Keratinocyte (primary cell): ENCODE data around the gene SMCR8.

Source experiments
- EZH2 ChIP-seq: IDR thresholded peaks from one replicate; pipeline ENCODE4 v1.6.1; 2012; ENCODE audit warnings: inconsistent platforms, mild to moderate bottlenecking, low read length, moderate library complexity
- TF ChIP-seq, protein P1 (sequence below), 3 experiments: IDR thresholded peaks in 1 of 3; conservative IDR thresholded peaks in 1 of 3; optimal IDR thresholded peaks in 1 of 3; 2 replicates in 2 of 3; 3 replicates in 1 of 3; pipeline versions ENCODE3 to v1.5.1; 2011; ENCODE audit warnings: low read length in 3 of 3, mild to moderate bottlenecking in 3 of 3, moderate library complexity in 2 of 3, control low read depth in 1 of 3, inconsistent platforms in 1 of 3; ENCODE audit not compliant: insufficient read depth in 2 of 3; ENCODE audit errors: extremely low read depth in 1 of 3

DNA sequence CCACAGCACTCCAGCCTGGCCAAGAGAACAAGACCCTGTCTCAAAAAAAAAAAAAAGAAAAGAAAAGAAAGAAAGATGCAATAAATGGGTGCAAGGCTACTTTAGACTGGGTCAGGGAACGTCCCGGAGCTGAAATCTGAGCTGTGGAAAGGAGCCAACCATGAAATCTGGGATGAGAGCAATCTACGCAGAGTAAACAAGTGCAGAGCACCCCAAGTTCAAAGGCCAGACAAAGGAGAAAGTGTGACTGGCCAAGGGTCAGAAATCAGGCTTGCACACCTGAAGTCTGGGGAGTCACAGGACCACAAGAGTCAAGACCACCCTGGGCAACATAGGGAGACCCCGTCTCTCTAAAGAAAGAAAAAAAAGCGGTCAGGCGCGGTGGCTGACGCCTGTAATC lies 45.4 kb downstream of the SMCR8 start:
- TF ChIP-seq, protein P1, sequence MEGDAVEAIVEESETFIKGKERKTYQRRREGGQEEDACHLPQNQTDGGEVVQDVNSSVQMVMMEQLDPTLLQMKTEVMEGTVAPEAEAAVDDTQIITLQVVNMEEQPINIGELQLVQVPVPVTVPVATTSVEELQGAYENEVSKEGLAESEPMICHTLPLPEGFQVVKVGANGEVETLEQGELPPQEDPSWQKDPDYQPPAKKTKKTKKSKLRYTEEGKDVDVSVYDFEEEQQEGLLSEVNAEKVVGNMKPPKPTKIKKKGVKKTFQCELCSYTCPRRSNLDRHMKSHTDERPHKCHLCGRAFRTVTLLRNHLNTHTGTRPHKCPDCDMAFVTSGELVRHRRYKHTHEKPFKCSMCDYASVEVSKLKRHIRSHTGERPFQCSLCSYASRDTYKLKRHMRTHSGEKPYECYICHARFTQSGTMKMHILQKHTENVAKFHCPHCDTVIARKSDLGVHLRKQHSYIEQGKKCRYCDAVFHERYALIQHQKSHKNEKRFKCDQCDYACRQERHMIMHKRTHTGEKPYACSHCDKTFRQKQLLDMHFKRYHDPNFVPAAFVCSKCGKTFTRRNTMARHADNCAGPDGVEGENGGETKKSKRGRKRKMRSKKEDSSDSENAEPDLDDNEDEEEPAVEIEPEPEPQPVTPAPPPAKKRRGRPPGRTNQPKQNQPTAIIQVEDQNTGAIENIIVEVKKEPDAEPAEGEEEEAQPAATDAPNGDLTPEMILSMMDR (optimal IDR thresholded peaks at IDR 0.05 in 1 of 3, IDR thresholded peaks at IDR 0.05 in 1 of 3, conservative IDR thresholded peaks at IDR 0.05 in 1 of 3; ENCODE audit: extremely low read depth in 1 of 3, insufficient read depth in 2 of 3, low read length in 3 of 3), result no peak
- TF ChIP-seq EZH2, result no peak
